ENCODE measurements around the gene ELOVL5. TPM values are rescaled to one million over a fixed set of nuclear protein-coding genes. Genes with fewer than 3 reads are reported as not detected.

The ELOVL5 gene
- total and polyA plus RNA-seq, 2 experiments from 2014 or later, result 83.3 to 180 TPM

DNA sequence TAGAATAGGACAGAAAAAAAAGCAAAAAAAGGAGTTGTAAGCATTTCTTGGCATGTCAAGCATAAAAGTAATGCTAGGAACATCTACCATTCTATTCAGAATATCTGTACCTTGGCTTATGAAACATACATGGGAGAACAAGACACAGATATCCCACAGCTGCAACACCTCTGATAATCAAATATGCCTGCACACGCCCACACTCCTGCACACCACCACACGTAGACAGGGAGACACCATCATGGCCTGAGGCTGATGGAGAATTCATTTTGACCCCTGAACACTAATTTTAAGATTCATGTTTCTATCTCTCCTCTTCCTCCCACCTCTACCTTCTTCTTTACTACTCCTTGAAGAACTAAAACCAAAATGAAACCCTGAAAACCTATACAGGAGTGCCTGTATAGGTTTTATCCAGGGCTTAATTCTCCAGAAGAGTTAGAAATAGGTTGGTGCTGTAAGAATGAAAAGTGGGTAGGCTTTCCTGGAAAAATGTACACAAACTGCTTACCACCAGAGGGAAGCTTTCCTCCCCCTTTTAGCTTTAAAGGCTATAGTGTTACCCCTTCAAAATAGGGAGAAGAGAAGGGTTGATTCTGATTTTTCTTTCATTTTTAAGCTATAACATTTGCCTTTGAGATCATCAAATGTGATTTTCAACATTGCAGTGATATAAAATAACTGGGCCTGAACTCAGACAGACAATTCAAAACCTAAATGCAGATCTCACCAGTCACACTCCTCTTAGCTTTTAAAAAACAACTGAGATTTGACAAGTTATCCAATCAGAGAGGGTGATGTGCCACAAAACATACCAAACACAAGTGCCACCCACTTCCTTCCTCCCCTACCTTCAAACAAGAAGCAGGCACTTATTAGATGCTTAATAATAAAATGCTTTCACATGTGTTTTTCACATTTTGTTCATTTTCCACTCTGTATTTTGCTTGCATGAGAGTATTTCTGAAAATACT is 57.9 kb downstream of the ELOVL5 start:
- no peaks in the 10 kb centered on the region for H3K9me2 ChIP-seq (ENCODE audit: insufficient read depth)
- DNase-seq (ENCODE audit: low spot score), result no peak
- no peak for TF ChIP-seq ZNF114 (CRISPR knock-in tag; IDR thresholded peaks at IDR 0.05)
- TF ChIP-seq, protein P1, sequence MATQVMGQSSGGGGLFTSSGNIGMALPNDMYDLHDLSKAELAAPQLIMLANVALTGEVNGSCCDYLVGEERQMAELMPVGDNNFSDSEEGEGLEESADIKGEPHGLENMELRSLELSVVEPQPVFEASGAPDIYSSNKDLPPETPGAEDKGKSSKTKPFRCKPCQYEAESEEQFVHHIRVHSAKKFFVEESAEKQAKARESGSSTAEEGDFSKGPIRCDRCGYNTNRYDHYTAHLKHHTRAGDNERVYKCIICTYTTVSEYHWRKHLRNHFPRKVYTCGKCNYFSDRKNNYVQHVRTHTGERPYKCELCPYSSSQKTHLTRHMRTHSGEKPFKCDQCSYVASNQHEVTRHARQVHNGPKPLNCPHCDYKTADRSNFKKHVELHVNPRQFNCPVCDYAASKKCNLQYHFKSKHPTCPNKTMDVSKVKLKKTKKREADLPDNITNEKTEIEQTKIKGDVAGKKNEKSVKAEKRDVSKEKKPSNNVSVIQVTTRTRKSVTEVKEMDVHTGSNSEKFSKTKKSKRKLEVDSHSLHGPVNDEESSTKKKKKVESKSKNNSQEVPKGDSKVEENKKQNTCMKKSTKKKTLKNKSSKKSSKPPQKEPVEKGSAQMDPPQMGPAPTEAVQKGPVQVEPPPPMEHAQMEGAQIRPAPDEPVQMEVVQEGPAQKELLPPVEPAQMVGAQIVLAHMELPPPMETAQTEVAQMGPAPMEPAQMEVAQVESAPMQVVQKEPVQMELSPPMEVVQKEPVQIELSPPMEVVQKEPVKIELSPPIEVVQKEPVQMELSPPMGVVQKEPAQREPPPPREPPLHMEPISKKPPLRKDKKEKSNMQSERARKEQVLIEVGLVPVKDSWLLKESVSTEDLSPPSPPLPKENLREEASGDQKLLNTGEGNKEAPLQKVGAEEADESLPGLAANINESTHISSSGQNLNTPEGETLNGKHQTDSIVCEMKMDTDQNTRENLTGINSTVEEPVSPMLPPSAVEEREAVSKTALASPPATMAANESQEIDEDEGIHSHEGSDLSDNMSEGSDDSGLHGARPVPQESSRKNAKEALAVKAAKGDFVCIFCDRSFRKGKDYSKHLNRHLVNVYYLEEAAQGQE (IDR thresholded peaks at IDR 0.05; ENCODE audit: unreplicated experiment), result no peak
- TF ChIP-seq JUNB (IDR thresholded peaks at IDR 0.05; ENCODE audit: unreplicated experiment), result no peak
- TF ChIP-seq POLR2AphosphoS5 (IDR thresholded peaks at IDR 0.05; ENCODE audit: low read depth), result no peak
- no peak for TF ChIP-seq NANOG (IDR thresholded peaks at IDR 0.05; ENCODE audit: borderline replicate concordance)
- TF ChIP-seq, protein P2, sequence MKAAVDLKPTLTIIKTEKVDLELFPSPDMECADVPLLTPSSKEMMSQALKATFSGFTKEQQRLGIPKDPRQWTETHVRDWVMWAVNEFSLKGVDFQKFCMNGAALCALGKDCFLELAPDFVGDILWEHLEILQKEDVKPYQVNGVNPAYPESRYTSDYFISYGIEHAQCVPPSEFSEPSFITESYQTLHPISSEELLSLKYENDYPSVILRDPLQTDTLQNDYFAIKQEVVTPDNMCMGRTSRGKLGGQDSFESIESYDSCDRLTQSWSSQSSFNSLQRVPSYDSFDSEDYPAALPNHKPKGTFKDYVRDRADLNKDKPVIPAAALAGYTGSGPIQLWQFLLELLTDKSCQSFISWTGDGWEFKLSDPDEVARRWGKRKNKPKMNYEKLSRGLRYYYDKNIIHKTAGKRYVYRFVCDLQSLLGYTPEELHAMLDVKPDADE (IDR thresholded peaks at IDR 0.05), result no peak
- no peak for TF ChIP-seq EZH2 (IDR thresholded peaks at IDR 0.05; ENCODE audit: low read depth, unreplicated experiment)
- no peak overlapping the region for H3K4me3 ChIP-seq
- peaks cover 2% of the 10 kb centered on the region for H3K27me3 Mint-ChIP-seq (ENCODE audit: insufficient read depth, low read depth, poor library complexity)
- H3K4me3 Mint-ChIP-seq, result no peak overlapping the region
- peaks cover 22% of the 10 kb centered on the region for H4K20me1 ChIP-seq (replicated peaks; ENCODE audit: insufficient read depth)
- peaks cover 16% of the 10 kb centered on the region for H3K4me1 Mint-ChIP-seq
- H3K27ac ChIP-seq (ENCODE audit: low read depth), result no peak overlapping the region
- H3K9me3 Mint-ChIP-seq, result no peaks in the 10 kb centered on the region
- ATAC-seq, result no peak
- no peaks in the 10 kb centered on the region for H3F3A ChIP-seq (replicated peaks; ENCODE audit: low read depth)
- H3K79me2 ChIP-seq (replicated peaks; ENCODE audit: insufficient read depth), result peaks cover 55% of the 10 kb centered on the region
- no peaks in the 10 kb centered on the region for H3K4me1 ChIP-seq (ENCODE audit: insufficient read depth)
- no peaks in the 10 kb centered on the region for H3K27me3 ChIP-seq (ENCODE audit: insufficient read depth)
- no peak overlapping the region for H2AFZ ChIP-seq
- H3K4me2 ChIP-seq, result no peak overlapping the region
- H3K36me3 Mint-ChIP-seq (ENCODE audit: low read depth), result peaks cover 39% of the 10 kb centered on the region
- H3K27ac Mint-ChIP-seq, result no peak overlapping the region
- H3K36me3 ChIP-seq (ENCODE audit: insufficient read depth), result peaks cover 18% of the 10 kb centered on the region

DNA sequence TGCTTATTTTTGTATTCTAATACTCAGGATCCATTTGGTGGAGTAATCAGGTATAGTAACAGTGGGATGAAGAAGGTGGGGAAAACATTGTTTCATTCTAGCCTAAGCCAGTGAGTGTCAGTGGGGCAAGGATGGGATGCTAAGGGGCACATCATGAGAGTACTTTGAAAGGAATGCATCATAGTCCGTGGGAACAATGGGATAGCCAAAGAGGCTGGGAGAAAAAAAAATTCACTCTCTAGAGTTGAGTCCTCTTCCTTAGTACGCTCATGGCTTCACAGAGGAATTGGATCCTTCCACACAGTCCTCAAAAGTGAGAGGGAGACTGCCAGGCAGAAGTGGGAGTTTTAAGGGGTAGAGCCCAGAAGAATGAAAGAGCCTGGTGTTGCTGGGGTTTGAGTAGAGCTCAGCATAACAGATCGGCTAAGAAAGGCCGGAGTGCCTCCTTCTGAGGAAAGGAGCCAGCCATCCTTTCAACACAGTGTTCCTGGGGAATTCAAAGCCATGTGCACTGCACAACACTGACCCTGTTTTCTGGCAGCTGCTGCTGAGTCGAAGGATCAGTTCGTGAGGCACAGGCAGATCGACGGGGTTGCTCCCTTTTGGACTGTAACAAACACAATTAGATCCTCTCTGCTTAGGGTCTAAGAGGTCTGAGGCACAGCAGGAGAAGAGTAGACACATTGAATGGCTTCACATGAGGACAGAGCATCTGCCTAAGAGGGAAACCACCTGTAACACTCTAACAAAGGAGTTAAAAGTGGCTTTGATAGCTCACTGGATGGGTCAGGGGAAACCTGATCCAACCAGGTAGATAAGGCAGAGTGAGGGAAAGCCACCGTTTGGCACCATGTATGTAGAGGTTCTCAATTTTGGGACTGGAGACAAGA is 61.2 kb downstream of the ELOVL5 start:
- H3K4me1 Mint-ChIP-seq, result peaks cover 18% of the 10 kb centered on the region
- no peaks in the 10 kb centered on the region for H3K9me3 Mint-ChIP-seq
- DNase-seq (ENCODE audit: low spot score), result peak; percentile 51
- no peak overlapping the region for H3K4me3 ChIP-seq
- H3K27me3 Mint-ChIP-seq (ENCODE audit: insufficient read depth, low read depth, poor library complexity), result peaks cover 2% of the 10 kb centered on the region
- H3K27ac Mint-ChIP-seq, result peak overlapping the region; percentile 78
- H3K79me2 ChIP-seq (replicated peaks; ENCODE audit: insufficient read depth), result peaks cover 50% of the 10 kb centered on the region
- H3K9me2 ChIP-seq (ENCODE audit: insufficient read depth), result no peaks in the 10 kb centered on the region
- H4K20me1 ChIP-seq (replicated peaks; ENCODE audit: insufficient read depth), result peaks cover 10% of the 10 kb centered on the region; the same call in 1 of the 2 replicates
- peaks cover 15% of the 10 kb centered on the region for H3K36me3 ChIP-seq (ENCODE audit: insufficient read depth)
- H3K4me2 ChIP-seq, result no peak overlapping the region
- H3K36me3 Mint-ChIP-seq (ENCODE audit: low read depth), result peaks cover 36% of the 10 kb centered on the region
- no peak overlapping the region for H2AFZ ChIP-seq
- no peaks in the 10 kb centered on the region for H3K4me1 ChIP-seq (ENCODE audit: insufficient read depth)
- peak overlapping the region; percentile 79; the same call in 1 of the 2 replicates for H3K27ac ChIP-seq (ENCODE audit: low read depth)
- no peaks in the 10 kb centered on the region for H3K27me3 ChIP-seq (ENCODE audit: insufficient read depth)
- ATAC-seq, result peak; percentile 95
- H3F3A ChIP-seq (replicated peaks; ENCODE audit: low read depth), result no peaks in the 10 kb centered on the region
- no peak overlapping the region for H3K4me3 Mint-ChIP-seq
- TF ChIP-seq, protein P3, sequence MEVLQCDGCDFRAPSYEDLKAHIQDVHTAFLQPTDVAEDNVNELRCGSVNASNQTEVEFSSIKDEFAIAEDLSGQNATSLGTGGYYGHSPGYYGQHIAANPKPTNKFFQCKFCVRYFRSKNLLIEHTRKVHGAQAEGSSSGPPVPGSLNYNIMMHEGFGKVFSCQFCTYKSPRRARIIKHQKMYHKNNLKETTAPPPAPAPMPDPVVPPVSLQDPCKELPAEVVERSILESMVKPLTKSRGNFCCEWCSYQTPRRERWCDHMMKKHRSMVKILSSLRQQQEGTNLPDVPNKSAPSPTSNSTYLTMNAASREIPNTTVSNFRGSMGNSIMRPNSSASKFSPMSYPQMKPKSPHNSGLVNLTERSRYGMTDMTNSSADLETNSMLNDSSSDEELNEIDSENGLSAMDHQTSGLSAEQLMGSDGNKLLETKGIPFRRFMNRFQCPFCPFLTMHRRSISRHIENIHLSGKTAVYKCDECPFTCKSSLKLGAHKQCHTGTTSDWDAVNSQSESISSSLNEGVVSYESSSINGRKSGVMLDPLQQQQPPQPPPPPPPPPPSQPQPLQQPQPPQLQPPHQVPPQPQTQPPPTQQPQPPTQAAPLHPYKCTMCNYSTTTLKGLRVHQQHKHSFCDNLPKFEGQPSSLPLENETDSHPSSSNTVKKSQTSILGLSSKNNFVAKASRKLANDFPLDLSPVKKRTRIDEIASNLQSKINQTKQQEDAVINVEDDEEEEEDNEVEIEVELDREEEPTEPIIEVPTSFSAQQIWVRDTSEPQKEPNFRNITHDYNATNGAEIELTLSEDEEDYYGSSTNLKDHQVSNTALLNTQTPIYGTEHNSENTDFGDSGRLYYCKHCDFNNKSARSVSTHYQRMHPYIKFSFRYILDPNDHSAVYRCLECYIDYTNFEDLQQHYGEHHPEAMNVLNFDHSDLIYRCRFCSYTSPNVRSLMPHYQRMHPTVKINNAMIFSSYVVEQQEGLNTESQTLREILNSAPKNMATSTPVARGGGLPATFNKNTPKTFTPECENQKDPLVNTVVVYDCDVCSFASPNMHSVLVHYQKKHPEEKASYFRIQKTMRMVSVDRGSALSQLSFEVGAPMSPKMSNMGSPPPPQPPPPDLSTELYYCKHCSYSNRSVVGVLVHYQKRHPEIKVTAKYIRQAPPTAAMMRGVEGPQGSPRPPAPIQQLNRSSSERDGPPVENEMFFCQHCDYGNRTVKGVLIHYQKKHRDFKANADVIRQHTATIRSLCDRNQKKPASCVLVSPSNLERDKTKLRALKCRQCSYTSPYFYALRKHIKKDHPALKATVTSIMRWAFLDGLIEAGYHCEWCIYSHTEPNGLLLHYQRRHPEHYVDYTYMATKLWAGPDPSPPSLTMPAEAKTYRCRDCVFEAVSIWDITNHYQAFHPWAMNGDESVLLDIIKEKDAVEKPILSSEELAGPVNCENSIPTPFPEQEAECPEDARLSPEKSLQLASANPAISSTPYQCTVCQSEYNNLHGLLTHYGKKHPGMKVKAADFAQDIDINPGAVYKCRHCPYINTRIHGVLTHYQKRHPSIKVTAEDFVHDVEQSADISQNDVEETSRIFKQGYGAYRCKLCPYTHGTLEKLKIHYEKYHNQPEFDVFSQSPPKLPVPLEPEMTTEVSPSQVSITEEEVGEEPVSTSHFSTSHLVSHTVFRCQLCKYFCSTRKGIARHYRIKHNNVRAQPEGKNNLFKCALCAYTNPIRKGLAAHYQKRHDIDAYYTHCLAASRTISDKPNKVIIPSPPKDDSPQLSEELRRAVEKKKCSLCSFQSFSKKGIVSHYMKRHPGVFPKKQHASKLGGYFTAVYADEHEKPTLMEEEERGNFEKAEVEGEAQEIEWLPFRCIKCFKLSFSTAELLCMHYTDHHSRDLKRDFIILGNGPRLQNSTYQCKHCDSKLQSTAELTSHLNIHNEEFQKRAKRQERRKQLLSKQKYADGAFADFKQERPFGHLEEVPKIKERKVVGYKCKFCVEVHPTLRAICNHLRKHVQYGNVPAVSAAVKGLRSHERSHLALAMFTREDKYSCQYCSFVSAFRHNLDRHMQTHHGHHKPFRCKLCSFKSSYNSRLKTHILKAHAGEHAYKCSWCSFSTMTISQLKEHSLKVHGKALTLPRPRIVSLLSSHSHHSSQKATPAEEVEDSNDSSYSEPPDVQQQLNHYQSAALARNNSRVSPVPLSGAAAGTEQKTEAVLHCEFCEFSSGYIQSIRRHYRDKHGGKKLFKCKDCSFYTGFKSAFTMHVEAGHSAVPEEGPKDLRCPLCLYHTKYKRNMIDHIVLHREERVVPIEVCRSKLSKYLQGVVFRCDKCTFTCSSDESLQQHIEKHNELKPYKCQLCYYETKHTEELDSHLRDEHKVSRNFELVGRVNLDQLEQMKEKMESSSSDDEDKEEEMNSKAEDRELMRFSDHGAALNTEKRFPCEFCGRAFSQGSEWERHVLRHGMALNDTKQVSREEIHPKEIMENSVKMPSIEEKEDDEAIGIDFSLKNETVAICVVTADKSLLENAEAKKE (CRISPR knock-in tag; IDR thresholded peaks at IDR 0.05), result peak; percentile 88

Data from GM23338 (cell line).